Adipocyte (in vitro differentiated cells): ENCODE results near the gene CYP2W1.

Experiments used
- DNase-seq: peaks from one replicate; pipeline ENCODE4 v3.0.0-alpha.2; 2015; ENCODE audit warnings: low read depth
- H3K27me3 ChIP-seq: replicated peaks from 2 replicates; pipeline ENCODE4 v1.7.0; 2013; ENCODE audit warnings: mild to moderate bottlenecking, low read length, moderate library complexity; ENCODE audit not compliant: control insufficient read depth, insufficient read depth
- H3K36me3 ChIP-seq: 2 replicates; pipeline ENCODE4 v1.7.0; 2013; ENCODE audit warnings: low read length, mild to moderate bottlenecking, moderate library complexity; ENCODE audit not compliant: control insufficient read depth, insufficient read depth, severe bottlenecking
- H3K4me1 ChIP-seq: 2 replicates; pipeline ENCODE4 v1.7.0; 2013; ENCODE audit warnings: mild to moderate bottlenecking, low read length, moderate library complexity; ENCODE audit not compliant: control insufficient read depth, insufficient read depth
- H3K4me3 ChIP-seq: 2 replicates; pipeline ENCODE4 v1.7.0; 2013; ENCODE audit warnings: mild to moderate bottlenecking, low read length, moderate library complexity
- H3K9ac ChIP-seq: 2 replicates; pipeline ENCODE4 v1.7.0; 2013; ENCODE audit warnings: mild to moderate bottlenecking, low read length, moderate library complexity
- H3K9me3 ChIP-seq: 2 replicates; pipeline ENCODE4 v1.7.0; 2013; ENCODE audit warnings: mild to moderate bottlenecking, low read length, moderate library complexity; ENCODE audit not compliant: control insufficient read depth

CYP2W1 gene

DNA sequence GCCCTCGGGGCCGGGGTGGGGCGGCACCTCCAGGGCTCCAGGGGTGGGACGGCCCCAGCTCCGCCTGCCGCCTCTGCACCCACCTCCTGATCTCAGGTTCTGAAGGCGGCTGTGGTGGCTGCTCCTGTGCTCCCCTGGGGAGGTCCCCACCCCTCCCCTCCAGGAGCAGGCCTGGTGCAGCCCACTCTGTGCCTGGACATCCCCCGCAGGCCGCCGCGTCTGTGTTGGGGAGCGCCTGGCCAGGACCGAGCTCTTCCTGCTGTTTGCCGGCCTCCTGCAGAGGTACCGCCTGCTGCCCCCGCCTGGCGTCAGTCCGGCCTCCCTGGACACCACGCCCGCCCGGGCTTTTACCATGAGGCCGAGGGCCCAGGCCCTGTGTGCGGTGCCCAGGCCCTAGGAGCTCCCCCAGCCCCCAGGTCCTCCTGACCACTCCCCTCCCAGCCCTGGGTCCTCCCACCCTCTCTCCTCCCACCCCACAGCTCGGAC lies 5.5 kb downstream of the CYP2W1 start:
- Histone ChIP-seq H3K9ac (no peak overlapping the region), H3K27me3 (peaks cover 12% of the 10 kb centered on the region), H3K4me3 (no peak overlapping the region)

DNA sequence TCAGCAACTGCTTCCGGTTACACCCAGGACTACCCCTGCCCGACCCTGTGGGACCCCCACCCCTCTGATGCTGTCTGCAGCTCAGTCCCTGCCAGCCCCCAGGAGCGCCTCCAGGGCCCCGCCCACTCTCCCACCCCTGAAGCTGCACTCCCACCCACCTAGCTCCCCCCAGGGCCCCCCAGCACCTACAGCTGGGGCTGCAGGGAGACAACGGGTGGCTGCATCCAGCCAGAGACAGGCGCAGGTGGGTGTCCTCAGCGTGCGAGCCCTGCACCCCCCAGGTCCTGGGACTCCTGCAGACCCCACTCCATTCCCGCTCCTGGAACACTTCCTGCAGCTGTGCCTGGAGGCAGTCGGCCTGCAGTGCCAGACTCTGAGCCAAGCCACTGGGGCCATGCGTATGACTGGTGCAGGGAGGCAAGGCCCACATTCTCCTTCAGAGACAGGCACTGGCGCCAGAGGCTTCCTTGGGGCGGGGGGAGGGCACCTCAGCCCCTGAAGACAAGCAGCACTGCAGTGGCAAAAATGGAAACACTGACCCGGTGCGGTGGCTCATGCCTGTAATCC lies 6.1 kb downstream of the CYP2W1 start:
- no peaks in the 10 kb centered on the region for H3K9me3 ChIP-seq
- no peaks in the 10 kb centered on the region for H3K36me3 ChIP-seq
- H3K4me1 ChIP-seq = no peaks in the 10 kb centered on the region
- H3K4me3 ChIP-seq = no peak overlapping the region
- H3K27me3 ChIP-seq = peaks cover 12% of the 10 kb centered on the region
- no peak overlapping the region for H3K9ac ChIP-seq
- no peak for DNase-seq

More for the DNA sequence above, 5.5 kb downstream of the CYP2W1 start:
- DNase-seq = peak; percentile 21
- Histone ChIP-seq H3K4me1 (no peaks in the 10 kb centered on the region), H3K36me3 (no peaks in the 10 kb centered on the region), H3K9me3 (no peaks in the 10 kb centered on the region)

DNA sequence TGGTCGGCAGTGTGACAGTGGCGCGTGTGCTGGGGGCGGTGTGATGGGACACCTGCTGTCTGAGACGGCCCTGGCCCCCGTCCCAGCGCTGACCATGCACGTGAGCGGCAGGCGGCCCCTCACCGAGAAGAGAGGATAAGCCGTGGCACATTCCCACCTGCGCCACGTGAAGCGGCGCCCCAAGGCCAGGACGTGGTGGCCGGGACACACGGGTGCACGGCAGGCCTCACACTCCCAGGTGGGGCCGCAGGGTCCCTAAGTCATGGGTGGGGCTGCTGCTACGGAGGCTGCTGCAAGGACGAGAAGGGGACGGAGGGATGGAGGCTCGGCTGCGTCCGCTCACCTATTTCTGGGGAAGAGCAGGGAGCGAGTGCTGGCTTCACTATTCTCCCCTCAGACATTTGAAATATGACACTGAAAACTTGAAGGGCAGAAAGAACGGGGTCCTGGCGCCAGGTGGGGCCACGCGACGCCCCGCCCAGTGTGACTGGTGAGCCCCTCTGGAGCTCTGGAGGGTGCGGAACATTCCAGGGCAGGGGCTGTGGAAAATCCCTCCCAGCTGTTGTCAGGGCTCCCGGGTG lies 7.5 kb downstream of the CYP2W1 start:
- H3K4me3 ChIP-seq = no peak overlapping the region
- H3K27me3 ChIP-seq = peaks cover 10% of the 10 kb centered on the region
- H3K9ac ChIP-seq = no peak overlapping the region
- DNase-seq = no peak
- no peaks in the 10 kb centered on the region for H3K9me3 ChIP-seq
- H3K4me1 ChIP-seq = no peaks in the 10 kb centered on the region
- H3K36me3 ChIP-seq = no peaks in the 10 kb centered on the region

DNA sequence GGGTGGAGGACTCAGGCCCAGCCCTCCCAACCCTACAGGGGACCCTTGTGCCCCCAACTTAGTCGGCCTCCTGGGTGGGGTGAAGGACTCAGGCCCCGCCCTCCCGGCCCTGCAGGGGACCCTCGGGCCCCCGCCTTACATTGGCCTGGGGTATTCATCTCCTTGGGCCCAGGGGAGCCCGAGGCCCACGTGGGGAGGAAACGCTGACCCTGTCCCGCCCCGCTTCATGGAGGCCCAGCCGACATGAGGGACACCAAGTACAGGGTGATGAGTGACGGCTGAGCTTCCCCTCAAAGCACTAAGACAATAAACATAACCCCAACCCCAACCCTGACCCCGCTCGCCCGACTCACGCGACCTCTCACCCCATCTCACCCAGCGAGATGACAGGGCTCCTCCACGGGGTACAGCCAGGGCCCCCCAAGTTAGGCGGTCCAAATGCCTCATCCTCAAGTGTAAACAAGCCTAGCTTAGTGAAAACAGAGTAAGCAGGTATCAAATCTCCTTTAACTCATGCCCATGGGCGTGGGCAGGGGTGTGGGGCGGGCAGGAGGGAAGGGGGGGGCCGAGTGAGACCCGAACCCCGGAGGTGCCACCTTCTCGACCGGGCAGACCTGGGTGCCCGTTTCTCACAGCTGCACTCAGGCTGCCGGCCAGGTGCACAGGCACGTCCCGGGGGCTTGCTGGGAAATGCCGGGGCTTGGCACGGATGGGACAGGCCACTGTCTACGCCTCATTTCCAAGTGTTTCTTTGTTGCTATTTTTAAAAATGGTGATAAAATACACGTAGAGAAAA lies 8.2 kb downstream of the CYP2W1 start:
- H3K27me3 ChIP-seq = peaks cover 5% of the 10 kb centered on the region
- no peak for DNase-seq
- H3K9ac ChIP-seq = no peak overlapping the region
- no peaks in the 10 kb centered on the region for H3K9me3 ChIP-seq
- no peaks in the 10 kb centered on the region for H3K4me1 ChIP-seq
- no peaks in the 10 kb centered on the region for H3K36me3 ChIP-seq
- no peak overlapping the region for H3K4me3 ChIP-seq

GRCh38 chr7:991729-992656 lies 9.0 kb downstream of the CYP2W1 start:
- H3K9me3 ChIP-seq = no peaks in the 10 kb centered on the region
- no peak overlapping the region for H3K4me3 ChIP-seq
- no peaks in the 10 kb centered on the region for H3K4me1 ChIP-seq
- H3K9ac ChIP-seq = no peak overlapping the region
- peaks cover 3% of the 10 kb centered on the region for H3K27me3 ChIP-seq
- no peak for DNase-seq
- H3K36me3 ChIP-seq = no peaks in the 10 kb centered on the region

DNA sequence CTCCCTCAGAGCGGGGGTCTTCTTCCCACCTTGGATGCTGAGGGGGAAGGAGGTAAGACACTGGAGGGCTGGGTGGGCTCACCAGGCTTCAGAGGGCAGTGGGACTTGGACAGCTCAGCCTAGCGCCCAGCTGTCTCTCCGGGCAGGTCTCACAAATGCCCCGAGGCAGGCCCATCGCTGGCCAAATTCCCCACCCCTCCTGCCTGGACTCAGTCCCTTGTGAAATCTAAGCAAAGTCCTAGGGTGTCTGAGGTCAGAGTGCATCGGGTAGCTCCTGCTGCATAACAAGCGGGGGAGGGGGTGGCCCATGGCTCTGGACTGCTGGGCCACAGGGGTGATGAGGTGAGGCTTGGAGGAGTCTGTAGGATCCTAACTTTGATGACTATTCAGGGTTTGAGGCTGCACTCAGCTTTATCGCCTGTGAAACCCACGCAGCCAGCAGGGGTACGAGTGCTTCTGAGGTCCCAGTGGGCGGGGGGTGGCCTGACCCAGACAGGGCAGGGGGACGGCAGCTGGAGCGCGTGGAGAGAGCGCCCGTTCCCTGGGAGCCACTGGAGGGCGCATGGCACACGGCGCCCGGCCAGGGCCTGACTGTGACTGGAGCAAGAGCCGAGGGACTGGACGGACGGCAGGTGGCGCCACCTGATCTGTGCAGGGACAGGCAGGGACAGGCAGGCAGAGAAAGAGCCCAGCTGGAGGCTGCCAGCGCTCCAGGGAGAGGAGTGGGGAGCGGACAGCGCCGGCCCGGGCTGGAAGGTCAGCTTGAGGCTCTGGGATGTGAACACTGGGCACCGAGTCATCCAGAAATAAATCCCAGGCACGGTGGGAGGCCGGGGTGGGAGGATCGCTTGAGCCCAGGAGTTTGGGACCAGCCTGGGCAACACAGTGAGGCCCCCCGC lies 10.0 kb downstream of the CYP2W1 start:
- Histone ChIP-seq H3K4me1 (no peaks in the 10 kb centered on the region), H3K9me3 (no peaks in the 10 kb centered on the region), H3K27me3 (peaks cover 3% of the 10 kb centered on the region), H3K9ac (no peak overlapping the region), H3K36me3 (no peaks in the 10 kb centered on the region), H3K4me3 (no peak overlapping the region)
- peak; percentile 99 for DNase-seq

DNA sequence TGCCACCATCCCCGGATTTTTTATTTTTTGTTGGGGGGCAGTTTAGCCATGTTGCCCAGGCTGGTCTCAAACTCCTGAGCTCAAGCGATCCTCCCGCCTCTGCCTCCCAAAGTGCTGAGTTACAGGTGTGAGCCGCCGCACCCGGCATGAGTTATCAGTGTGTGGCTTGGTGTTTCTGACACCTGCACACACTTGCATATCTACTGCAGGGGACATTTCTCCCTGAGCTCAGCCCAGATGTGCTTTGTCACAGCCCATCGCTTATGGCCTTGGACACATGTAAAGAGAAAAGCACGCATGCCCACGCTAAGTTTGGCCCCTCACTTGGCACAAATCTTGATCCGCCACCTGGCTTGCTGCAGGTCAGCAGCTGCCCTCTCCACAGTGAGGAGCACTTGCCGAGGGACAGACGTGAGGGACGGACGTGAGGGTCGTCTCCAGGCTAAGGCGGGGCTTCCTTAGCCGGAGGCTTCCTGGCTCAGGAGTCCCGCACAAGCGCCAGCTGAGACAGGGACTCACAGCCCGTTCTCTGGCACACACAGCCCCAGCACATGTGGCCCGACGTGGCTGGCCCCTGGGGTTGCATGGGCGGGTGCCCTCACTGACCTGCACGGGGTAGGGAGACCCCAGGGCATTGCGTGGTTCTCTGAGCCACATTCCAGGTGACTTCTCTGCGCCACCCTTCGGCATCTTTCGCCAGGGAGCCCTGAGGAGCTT lies 11.8 kb downstream of the CYP2W1 start:
- Histone ChIP-seq H3K9ac (no peak overlapping the region), H3K9me3 (no peaks in the 10 kb centered on the region), H3K4me3 (no peak overlapping the region), H3K27me3 (peaks cover 3% of the 10 kb centered on the region), H3K36me3 (no peaks in the 10 kb centered on the region), H3K4me1 (no peaks in the 10 kb centered on the region)
- DNase-seq = no peak

- H3K9me3 ChIP-seq = no peaks in the 10 kb centered on the region
- no peaks in the 10 kb centered on the region for H3K36me3 ChIP-seq
- DNase-seq = no peak
- no peak overlapping the region for H3K4me3 ChIP-seq
- no peak overlapping the region for H3K9ac ChIP-seq
- H3K4me1 ChIP-seq = no peaks in the 10 kb centered on the region
- peaks cover 1% of the 10 kb centered on the region for H3K27me3 ChIP-seq
Observed at GRCh38 chr7:995571-995970, 12.6 kb downstream of the CYP2W1 start.

- no peaks in the 10 kb centered on the region for H3K36me3 ChIP-seq
- no peaks in the 10 kb centered on the region for H3K4me1 ChIP-seq
Observed at GRCh38 chr7:996079-996872, 13.3 kb downstream of the CYP2W1 start.

More at GRCh38 chr7:996079-996872, 13.3 kb downstream of the CYP2W1 start:
- Histone ChIP-seq H3K4me3 (no peak overlapping the region), H3K9ac (no peak overlapping the region), H3K27me3 (no peaks in the 10 kb centered on the region), H3K9me3 (no peaks in the 10 kb centered on the region)
- no peak for DNase-seq
